HG03060 (cell line): Measurements from ENCODE around the gene FN1.

Source experiments
- ATAC-seq: cut with Tn5 transposase; IDR thresholded peaks from one replicate; pipeline ENCODE4 v1.9.1; 2021; ENCODE audit warnings: low read depth, moderate number of reproducible peaks; ENCODE audit not compliant: unreplicated experiment

The FN1 gene

DNA sequence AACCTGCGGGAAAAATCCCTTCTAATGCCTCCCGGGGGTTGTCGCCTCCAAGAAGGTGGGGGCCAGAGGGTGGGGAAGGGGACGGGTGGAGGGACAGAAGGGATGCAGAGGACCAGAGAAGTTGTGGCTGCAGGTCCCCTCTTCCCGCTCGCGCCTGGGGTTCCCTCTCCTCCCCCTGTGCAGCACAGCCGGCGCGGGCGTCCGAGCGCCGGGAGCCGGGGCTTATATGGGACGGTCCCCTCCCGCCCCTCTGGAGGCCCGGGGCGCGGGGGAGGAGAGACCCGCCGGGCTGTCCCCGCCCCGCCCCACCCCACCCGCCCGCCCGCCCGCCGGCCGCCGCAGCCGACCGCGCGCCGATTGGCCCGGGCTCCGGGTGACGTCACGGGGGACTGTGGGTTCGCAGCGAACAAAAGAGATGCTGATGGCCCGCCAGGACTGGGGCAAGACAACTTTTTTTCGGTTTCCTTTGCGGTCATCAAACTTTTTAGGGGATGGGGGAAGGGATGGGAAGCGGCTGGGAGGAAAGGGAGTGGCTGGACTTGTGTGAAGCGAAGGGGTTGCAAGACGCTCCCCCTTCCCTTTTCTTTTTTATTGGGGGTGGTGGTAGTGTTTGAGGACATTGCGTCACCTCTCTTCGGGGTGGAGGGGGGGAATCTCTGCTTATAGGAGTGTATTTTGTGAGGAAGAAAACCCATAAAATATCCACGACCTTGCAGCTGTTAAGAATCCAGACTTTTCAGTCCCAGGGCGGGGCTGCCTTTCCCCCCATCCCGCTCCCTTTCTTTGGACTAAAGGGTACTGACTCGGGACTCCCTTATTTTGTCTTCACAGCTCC lies at the start of gene FN1:
TSS of gene FN1 (minus strand) at position 199 of the 835 bp plus-strand sequence. CDS start 266 bp downstream, outside the sequence.
- ATAC-seq, result no peak

DNA sequence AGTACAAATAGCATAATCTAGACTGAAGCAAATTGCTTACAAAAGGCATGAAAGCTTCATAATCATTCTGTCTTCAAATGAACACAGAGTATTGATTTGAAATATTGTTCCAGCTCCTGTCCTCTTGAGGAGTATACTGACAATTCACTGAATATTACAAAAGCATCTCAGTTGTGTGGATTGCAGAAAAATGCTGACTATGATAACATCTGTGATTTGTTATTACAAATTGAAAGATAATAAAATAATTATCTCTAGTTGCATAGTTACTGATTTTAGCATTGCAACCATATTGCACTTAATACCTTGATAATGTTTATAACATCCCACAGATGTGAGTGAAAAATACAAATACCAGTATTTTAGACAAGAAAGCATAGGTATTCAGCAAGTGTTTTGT lies 49.2 kb upstream of the FN1 start:
- ATAC-seq, result no peak

DNA sequence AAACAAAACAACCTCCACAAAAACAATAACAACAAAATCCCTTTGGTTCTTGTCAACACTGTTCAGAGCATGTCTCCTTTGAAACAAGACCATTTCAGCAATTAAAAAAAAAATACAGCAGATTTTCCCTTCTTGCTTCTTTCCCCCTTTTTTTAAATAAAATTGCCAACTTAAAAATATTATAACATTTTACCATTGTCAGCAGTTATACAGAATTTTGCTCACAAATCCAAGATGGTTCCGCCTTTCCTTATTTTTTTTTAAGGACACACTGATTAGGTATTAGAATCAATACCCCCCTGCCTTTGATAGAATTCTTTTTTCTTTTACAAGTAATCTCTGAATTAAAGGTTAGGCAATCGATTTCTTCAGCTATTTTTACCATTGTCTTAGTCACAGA lies 48.7 kb upstream of the FN1 start:
- no peak for ATAC-seq

DNA sequence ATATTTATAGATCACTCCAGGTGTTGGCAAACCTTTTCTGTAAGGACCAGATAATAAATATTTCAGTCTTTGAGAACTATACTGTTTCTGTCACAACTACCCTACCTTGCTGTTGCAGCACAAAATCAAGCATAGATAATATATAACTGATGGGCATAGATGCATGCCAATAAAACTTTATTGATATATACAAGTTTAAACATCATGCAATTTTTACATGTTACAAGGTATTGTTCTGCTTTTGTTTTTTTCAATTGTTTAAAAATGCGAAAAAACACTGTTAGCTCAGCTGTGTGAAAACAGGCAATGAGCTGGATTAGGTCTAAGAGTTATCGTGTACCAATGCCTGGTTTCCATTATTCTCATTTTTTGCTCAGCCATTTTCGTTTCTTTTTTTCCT lies 47.6 kb upstream of the FN1 start:
- ATAC-seq, result no peak

DNA sequence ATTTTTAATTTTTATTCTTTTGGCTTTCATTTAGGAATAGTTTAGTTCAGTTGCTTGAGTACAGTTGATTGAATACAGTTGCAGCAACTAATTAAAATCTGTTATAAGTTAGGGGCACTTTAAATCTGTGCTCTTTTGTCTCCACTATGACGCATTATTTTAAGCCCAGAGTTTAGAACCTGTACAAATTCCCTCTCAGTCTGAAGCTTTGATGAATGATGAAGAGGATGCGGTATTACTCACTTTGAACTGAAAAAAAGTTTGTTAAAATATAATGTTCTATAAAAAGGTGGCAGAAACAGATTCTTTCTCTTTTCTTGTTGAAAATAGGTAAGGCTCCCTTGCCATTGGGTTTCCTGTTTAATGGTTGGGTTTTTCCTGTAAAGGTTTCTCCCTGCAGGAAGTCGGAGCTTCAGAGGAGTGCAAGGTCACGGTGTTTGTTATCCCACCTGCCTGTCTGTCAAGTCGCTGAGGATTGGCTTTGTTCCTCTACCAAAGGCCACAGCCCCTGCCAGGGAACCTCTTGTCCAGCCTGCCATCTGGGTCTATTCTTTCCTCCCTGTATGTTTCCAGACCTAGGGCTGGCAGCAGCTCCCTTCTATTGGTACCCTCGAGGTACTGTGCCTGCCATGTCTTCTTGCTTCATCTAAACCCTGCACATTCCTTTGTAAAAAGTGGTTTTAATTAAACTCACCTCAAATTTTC lies 43.8 kb upstream of the FN1 start:
- no peak for ATAC-seq

DNA sequence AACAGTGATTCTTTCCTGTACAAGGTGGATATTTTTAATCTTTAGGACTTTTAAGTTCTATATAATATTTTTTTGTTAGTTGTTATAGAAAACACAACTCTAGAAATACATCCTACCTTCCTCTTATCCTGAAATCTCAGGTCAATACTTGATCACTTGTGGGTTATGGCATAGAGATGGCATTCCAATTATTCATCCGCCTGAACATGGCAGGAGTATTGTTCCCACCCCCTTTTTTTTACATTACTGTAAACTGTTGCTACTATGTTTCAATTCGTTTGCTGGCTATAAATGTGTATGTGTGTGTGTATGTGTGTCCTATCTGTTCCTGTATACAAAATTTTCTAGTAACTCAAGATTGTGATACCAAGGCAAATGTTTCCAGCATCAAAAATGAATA lies 43.3 kb upstream of the FN1 start:
- ATAC-seq, result no peak

DNA sequence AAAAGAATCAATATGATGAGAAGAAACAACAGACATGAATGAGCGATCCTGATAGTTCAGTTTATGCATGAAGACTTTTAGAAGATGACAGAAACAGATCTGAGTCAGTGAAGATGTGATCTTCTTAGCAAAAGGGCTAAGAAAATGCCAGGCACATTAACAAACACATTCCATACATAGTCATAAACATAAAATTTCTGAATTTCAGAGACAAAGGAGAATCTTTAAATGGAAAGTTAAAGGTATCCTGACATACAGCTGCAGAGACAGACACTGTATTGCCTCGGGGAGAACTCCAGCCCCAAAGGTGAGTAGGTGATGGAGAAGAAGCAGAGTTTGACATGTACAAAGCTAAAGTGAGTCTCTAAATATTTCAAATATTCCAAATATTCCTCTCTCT lies 40.6 kb upstream of the FN1 start:
- ATAC-seq, result no peak

DNA sequence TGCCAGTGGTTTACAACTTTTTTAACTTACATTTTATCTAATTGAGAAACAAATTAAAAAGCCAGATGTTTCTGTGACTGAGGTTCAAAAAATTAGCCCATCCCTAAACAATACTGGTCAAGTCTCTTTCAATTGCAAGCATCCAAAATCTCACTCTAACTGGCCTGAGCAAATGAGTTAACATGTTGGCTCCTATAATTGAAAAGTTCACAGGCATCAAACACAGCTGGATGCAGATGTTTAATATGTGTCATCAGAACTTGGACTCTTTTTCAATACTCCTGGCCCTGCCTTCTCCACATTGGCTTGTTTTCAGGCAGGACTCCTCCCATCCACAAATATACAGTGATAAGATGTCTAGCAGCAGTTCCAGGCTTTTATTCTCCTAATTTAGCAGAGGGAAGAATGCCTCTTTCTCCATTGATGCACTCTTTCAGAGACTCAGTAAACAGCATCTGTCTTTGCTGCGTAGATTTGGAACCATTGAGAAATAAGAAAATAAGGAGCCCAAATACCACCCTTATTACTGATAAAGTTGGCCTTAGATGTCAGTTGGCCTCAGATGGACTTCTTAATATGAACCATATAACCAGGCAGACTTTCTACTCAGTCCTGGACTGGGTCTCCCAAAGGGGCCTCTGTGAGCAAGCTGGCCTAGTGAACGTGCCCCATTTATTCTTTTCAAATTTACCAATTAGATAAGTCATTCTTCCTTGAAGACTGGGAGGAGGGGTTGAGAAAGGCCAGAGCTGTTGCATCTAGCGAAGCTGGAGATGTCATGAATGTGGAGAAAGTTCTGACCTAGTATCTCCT lies 30.4 kb upstream of the FN1 start:
- no peak for ATAC-seq

DNA sequence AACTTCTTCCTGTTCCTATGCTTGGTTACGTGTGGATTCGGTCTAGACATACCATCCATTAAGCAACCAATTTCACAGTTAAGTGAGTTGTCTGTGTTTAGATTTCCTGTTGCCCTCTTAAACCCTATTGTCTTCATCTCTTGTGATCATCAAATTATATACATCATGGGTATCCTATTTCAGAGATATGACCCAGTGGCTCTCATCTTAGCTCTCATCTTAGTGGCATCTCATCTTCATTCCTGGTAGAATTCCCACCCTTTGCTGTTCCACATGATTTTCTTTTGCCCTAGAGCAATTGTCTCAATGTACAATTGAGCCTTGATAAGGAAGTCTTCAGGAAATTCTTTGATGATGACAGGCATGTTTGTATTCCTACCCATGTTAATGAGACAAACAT lies 29.4 kb upstream of the FN1 start:
- ATAC-seq, result no peak

DNA sequence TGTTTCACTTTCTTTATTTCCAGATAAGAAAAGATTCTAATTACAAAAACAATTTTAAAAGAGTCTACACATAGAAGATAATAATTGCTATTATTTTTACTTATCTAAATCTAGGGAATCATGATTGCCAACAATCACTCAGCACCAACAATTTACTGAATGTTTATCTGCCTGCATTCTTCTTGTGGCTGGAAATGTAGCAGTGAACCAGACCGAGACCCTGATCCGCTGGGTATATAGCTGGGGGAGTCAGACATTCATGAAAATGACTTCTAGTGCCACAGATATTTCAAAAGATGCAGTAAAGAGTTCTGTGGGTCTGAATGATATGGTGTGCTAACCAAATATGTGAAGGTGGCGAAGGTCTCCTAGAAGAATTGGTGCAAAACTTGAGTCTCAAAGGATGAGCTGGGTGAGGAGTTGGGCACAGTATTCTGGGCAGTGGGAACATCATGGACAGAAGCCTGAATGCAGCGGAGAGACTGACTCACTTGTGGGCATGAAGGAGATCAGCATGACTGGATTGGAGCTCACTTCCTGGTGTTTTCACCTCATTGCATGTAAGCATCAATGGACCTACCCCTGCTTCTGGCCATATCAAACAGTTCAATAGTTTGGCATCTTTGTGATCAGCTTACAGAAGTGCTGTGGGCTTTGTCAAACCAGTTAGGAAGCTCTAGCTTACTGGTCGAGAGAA lies 26.1 kb upstream of the FN1 start:
- no peak for ATAC-seq

DNA sequence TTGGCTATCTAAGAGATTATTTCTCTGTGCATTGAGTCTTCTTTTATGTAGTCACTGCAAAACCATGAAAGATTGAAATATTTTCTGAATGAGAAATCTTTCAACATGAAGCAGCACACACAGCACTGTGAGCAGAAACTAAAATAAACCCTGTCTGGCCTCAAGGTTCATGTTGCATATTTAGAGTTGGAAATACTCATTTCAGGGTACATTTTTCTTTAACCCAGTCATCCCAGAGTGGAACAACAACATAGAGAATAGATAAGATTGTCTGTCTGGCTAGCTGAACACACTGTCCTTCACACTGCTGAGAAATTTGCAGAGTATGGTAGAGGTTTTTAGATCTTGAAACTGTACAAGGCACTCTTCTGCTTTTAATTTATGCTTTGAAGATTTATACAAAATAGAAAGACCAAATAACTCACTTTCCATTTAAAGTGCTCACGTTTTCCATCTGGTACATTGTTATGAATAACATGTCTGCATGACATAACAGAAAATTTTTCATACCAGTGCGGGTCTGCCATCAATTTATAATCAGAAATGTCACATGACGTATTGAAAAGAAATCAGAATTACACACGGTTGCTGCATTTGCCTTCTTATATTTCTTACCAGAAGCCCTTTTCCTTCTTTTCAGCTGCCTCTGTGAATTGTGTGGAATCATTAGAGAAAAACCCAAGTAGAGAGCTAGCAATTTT lies 25.0 kb upstream of the FN1 start:
- no peak for ATAC-seq

DNA sequence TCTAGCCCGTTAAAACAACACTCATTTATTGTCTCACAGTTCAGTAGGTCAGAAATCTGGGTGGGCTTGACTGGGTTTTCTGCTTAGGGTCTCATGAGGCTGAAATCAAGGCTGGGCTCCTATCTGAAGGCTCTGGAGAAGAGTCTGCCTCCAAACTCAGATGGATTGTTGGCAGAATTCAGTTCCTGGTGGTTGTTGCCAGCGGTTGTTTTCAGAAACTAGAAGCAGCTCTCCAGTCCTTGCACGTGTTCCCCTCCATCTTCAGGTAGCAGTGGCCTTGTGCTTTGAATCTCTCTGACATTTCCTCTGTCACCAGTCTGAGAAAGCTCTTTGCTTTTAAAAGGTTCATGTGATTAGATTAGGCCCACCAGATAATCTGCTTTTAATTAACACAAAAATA lies 20.1 kb upstream of the FN1 start:
- no peak for ATAC-seq

DNA sequence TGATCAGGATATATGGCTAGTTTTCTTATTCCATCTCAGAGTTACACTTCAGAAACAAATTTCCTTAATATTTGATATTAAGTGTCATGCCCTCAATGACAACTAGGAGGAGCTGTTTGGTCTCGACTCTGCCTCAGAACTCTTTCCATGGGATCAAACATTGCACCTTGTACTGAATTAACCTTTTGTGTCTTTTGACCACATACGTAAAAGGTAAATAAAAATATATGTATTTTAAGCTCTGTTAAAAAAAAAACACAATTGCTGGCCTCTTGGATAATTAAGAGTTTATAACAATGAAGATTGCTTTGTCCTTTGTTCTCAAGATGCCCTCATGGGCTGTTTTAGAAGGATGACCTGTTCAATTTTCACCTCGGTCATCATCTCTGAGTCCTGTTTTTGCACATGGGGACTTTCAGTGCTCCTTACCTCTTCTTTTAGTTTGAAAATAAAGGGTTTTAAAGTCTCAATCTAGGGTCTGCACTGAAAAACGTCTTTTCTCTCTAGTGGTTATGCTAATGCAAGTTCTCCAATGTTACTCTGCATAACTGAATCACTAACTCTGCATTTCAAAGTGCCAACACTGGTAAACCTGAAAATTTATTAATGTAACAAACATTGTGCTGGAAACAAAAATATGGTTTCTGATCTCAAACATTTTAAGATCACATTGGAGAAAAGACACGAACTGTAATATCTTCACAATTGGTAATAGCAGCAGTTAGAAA lies 18.8 kb upstream of the FN1 start:
- no peak for ATAC-seq

DNA sequence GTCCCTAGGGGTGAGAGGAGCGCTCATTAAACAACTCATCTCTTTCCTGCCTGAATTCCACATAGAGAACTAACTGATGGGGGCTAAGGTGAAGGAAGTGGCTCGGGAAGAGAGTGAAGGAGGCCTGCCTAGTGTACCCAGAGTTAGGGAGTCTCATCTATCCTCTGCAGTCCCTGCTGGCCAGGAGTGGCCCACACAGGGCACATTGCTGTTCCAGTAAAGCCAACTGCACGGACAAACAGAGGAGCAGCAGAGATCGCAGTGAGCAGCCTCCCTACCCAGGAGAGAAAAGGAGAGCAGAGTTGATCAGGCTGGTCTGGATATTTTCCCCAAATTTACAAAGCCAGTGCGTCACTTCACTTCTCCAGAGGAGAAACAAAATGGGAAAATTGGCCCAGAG lies 16.9 kb upstream of the FN1 start:
- ATAC-seq, result no peak

DNA sequence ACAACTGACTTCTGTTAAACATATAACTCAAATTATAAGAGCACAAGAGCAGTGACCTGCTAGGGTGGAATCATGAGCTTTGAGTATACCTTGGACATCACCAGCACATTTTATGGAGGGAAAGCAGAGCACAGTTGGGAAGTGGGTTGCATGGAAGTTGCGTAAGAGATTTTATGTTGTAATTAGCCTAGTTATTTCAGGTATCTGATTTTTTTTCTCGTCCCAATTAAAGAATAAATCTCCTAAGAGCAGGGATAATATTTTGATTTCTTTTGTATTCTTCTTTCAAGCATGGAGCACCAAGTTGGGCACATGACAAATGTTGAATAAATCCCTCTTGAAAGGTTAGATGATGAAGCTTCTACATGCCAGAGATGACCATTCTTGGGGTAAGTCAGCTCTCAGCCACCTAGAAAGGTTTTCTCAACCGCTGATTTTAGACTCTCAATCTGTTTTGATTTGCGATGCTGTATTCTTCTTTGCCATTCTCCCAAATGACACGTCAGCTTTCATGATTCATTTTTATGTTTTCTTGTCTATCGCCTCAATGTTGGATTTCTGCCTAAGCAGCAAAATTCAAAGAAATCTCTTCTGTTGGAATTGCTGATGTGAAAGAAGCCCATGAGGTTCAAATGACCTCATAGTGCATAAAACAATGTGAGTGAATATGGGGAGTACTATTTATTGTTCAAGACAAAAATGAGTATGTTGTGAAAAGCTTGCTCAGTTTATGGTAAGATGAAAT lies 15.3 kb upstream of the FN1 start:
- ATAC-seq, result no peak

DNA sequence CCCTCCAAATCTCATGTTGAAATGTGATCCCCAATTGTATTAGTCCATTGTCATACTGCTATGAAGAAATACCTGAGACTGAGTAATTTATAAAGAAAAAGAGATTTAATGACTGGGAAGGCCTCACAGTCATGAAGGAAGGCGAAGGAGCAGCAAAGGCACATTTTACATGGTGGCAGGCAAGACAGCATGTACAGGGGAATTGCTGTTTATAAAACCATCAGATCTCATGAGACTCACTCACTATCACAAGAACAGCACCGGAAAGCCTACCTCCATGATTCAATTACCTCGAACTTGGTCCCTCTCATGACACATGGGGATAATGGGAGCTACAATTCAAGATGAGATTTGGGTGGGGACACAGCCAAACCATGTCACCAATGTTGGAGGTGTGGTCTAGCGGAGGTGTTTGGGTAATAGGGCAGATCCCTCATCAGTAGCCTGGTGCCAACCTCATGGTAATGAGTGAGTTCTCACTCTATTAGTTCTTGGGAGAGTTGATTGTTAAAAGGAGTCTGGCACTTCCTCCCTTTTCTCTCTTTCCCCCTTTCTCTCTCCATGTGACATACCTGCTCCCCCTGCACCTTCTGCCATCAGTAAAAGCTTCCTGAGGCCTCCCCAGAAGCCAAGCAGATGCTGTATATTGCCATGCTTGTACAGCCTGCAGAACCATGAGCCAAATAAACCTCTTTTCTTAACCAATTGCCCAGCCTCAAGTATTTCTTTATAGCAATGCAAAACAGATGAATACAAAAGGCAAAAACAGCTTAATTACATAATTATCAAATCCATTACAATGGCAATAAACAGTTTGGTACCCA lies 14.5 kb upstream of the FN1 start:
- ATAC-seq, result no peak

DNA sequence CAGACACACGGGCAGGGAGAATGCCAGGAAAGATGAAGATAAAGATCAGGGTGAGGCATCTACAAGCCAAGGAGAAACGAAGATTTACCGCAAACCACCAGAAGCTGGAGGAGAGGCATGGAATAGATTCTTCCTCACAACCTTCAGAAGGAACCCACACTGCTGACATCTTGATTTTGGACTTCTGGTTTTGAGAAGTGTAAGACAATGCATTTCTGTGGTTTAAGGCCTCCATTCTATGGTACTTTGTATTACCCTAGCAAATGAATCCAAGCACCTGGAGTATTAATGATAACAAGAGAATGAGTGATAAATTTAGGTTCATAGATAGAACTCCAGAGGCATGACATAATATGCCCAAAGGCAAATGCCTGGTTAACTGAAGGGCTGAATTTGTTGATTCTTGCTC lies 11.8 kb upstream of the FN1 start:
- ATAC-seq, result no peak

DNA sequence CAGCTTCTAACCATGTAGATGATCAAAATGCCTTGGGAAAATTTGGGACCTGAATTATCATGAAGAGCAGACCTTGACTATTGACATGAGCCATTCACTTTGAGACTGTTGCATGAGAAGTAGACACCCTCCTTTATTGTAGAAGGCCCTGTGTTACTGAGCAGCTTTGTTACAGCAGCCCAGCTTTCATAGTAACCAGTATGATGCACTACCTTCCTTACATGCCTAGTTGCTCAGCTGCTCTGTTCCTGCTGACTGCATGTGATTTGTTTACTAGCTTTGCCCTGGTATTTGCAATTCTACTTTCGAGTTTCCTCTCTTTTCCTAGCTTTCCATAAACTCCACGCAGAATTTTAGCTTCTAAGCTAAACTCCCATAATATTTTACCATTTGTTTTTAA lies 11.2 kb upstream of the FN1 start:
- ATAC-seq, result no peak
